SHP77 treated with DMSO at 0.1 percent for 48 hours (cell line): ENCODE measurements around the gene RSPH10B2.
"Not testable (repeated sequence)": the region's sequence is repeated elsewhere in the genome, so short reads cannot be mapped to it uniquely, and the experiment has no call there.

Source experiments
- DNase-seq: peaks from one replicate; lab custom pipeline; 2025; lab: John Stamatoyannopoulos, UW

The RSPH10B2 gene

DNA sequence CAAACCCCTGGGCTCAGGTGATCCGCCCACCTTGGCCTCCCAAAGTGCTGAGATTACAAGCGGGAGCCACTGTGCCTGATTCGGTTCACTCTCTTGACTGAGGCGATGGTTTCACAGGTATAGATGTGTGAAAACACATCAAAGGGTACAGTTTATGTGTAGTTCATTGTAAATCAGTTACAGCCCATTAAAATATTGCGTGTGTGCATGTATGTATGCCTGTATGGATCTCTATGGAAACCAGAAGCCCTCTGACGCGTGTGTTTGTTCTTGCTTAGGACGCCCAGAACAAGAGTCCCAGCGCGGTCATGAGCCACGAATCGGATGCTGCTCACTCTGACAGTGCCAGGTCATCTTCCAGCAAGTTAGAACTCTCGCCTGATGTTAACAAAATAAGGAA is 35.5 kb downstream of the RSPH10B2 start:
- DNase-seq, result not testable (repeated sequence)

DNA sequence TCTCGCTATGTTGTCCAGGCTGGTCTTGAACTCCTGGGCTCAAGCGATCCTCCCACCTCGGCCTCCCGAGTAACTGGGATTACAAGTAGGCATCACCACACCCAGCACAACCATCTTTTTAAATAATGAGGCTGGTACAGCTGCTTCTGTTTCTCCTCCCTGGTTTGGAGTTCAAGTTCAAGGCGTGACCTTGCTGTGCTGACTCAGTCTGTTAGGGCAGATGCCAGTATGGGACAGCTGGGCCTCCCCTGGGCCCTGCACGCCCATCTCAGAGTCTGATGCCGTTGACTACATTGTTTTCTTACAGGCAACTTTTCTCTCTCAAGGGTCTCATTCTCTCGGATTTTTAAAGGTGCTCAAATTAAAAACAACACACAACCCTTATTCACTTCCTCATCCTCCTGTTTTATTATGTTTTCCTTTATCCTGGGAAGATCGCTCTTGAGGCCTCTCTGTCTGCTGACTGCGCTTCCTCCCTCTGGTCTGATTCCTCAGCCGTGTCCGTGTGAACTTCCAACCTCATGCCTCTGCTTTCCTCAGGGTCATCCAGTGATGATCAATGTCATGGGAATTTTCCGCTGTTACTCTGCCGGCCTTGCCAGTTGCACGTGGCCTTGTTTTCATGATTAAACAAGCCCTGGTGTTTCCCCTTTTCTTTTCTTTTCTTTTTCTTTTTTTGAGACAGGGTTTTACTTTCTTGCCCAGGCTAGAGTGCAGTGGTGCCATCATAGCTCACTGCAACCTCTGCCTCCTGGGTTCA is 38.4 kb downstream of the RSPH10B2 start:
- not testable (repeated sequence) for DNase-seq

DNA sequence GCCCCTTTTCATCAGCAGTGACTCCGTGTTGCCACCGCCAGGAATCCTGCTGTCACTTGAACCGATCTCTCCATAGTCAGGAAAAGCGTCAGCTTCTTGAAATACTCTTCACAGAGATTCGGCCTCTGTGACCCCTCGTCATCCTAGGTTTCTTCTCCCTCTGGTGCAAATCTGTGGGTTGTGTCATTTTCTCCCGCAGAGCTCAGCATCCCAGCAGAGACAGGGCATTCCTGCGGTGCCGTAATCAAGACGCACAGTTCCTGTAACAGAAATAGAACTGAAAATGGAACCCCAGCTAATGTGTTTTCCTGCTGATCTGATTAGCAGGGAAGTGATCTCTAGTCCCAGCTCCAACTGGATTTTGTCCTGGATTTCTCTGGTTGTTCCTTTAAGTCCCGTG is 40.4 kb downstream of the RSPH10B2 start:
- not testable (repeated sequence) for DNase-seq

DNA sequence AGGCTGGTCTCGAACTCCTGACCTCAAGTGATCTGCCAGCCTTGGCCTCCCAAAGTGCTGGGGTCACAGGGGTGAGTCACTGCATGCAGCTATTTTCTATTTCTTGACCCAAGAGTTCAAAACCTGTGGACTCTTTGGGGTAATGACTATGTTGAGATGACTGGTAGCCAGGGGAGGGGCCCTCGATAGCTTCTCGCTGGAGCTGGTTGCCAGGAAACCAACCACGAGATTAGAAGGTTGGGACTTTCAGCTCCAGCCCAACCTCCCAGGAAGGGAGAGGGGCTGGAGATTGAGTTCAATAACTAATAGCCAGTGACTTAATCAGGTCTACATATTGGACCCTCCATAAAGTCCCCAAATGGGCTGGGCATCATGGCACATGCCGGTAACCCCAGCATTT is 43.3 kb downstream of the RSPH10B2 start:
- not testable (repeated sequence) for DNase-seq

DNA sequence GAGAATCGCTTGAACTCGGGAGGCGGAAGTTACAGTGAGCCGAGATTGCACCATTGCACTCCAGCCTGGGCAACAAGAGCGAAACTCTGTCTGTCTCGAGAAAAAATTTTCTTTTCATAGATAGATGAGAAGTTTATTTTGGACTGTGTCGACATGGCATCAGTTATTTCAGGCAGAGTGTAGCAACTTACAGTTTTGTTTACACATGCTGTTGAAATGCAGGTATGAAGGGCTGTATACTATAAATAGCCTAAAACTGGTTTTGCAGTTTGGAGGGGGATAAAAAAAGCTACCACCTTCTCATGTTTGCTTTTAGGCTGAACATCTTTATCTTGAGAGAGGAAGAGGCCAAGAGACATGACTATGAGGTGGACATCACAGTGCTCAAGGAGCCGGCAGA is 44.1 kb downstream of the RSPH10B2 start:
- not testable (repeated sequence) for DNase-seq

DNA sequence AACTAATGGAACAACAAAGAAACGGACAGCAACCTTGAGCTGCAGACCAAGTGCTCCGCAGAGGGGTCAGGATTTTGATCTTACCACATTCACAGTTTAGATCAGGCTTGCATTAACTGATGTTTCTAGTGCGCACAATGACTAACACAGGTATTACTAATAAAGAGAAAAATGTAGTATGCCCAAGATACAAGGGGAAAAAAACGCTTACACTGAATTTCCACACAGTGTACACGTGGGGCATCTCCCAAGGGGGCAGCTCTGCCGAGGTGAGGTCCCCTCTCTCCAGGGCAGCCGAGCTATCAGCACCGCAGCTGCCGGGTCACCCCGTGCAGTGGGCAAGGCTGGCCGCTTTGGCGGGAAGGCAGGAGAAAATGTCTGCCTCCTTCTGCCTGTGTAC is 46.0 kb downstream of the RSPH10B2 start:
- not testable (repeated sequence) for DNase-seq

DNA sequence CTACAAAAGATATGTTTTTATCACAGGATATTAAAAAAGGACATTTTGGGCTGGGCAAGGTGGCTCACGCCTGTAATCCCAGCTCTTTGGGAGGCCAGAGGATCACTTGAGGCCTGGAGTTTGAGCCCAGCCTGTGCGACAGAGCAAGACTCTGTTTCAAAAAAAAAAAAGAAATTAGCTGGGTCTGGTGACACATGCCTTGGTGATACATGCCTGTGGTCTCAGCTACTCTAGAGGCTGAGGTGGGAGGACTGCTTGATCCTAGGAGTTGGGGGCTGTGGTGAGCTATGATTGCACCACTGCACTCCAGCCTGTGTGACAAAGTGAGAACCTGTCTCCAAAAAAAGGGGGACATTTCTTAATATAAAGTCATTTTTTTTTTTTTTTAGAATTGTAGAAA is 46.4 kb downstream of the RSPH10B2 start:
- DNase-seq, result not testable (repeated sequence)

DNA sequence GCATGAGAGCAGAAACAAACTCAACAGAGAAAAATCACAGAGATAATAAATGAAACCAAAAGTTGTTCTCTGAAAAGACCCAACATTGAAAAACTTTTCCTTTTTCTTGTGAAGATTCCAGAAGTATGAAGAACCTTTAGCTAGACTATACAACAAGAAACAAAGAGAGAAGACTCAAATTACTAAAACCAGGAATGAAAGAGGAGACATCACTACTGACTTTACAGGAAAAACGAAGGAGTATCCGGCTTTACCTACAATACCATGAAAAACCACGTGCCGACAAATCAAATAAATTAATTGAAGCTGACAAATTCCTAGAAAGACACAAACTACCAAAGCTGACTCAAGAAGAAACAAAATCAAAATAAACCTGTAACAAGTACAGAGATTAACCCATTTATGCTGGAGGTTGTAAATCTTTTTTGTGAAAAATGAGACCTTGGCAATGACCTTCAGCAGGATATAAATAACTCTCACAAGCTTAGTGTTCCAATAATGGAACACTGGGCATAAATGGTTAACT is 53.6 kb downstream of the RSPH10B2 start:
- DNase-seq, result not testable (repeated sequence)

DNA sequence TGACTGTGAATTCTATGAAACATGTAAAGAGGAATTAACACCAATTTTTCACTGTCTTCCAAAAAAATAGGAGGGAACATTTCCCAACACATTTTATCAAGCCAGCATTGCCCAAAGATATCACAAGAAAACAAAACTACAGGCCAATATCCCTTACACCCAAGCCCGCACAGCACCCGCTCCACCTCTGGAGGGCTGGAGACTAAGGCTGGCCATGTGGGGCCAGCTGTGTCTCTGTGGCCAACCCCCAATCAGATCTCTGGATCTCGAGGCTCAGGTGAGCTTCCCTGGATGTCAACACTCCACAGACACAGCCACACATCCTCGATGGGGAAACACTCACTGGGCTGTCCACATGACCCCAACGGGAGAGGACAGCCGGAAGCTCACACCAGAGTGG is 54.1 kb downstream of the RSPH10B2 start:
- DNase-seq, result not testable (repeated sequence)

DNA sequence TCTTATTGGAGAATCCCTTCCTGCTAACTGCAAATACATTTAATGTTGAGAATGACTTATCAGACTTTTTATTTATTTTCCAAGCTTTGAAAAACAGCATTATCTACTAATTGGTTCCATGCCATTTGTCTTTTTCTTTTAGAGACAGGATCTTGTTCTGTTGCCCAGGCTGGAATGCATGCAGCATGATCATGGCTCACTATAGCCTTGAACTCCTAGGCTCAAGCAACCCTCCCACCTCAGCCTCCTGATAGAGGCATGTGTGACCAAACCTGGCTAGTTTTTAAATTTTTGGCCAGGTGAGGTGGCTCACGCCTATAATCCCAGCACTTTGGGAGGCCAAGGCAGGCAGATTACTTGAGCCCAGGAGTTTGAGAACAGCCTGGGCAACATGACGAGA is 59.1 kb downstream of the RSPH10B2 start:
- DNase-seq, result not testable (repeated sequence)

DNA sequence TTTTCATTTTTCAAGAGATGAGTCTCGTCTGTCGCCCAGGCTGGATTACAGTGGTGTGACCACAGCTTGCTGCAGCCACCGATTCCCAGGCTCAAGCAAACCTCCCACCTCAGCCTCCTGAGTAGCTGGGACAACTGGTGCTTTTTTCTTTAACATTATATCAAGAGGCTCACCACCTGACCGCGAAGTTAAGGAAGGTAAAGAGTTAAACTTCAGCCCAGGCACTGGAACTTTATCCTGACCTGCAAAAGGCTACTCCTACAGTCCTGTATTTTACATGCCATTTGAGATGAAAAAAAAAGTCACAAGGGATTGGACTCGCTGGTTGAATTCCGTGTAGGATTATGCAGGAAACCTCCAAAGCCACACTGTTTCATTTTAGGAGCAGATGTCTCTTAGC is 61.6 kb downstream of the RSPH10B2 start:
- not testable (repeated sequence) for DNase-seq

DNA sequence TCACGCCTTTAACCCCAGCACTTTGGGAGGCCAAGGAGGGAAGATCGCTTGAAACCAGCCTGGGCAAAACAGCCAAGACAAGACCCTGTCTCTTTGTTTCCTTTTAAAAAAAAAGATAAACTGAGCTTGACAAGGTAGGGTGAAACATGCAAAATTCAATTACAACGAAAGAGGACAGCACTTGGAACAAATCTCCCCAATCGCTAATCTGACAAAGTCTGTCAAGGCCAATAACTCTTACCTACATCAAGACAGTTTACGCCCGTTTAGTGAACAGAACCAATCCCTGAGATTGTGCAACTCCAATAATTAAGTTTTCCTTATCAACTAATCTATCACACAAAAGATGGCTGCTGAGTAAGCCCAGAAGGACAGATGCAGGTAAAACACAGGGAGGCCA is 67.7 kb downstream of the RSPH10B2 start:
- DNase-seq, result not testable (repeated sequence)

DNA sequence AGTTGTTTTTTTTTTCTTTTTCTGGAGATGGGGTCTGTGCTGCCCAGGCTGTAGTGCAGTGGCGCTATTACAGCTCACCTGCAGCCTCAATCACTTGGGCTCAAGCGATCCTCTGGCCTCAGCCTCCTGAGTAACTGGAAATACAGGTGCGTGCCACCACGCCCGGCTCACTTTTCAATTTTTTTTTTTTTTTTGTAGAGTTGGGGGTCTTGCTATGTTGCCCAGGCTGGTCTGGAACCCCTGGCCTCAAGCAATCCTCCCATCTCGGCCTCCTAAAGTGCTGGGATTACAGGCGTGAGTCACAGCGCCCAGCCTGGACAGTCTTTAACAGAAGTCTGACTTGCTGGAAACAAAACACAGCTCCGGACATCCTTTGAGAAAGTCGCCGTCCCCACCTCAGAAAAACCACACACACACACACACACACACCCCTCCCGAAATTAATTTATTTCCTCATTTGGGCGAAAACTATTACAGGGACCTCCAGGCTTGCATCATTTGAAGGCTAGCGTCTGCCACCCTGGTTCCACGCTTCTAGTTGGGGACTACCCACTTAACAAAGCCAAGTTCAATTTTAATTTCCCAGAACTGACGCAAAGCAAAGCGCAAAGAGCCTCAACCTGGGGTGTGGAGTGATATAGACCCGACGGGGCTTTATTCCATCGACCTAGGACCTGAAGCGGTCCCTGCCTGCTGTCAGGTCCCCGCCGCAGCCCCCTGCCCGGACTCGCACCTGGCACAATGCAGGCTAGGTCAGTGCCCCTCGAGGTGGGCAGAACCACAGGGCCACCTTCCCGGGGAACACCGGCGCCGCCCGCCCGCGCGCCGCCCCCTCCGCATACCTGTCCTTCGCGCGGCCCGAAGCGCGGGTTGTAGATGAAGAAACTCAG is 71.6 kb downstream of the RSPH10B2 start:
- DNase-seq, result not testable (repeated sequence)

DNA sequence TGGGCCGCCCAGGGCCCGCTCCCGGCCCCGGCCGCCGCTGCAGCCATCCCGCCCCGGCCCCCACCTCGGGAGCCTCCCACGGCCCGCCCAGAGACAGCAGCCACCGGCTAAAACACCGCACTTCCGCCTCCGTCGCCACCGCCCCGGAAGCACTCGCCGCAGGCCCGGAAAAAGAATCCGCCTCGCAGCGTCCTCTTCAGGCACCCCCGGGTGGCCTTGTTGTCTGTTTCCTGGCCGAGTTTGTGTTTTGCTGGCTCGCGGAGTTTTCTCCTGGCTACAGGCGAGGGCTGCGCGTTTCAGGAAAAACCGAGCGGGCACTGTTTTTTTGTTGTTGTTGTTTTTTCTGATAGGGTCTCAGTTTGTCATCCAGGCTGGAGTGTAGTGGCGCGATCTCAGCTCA is 72.2 kb downstream of the RSPH10B2 start, which contains the start of gene CCZ1B:
Gene CCZ1B, minus strand, starts transcription at position 125 of the 400 bp plus-strand sequence. Its CDS starts 78 bp downstream, at position 47.
- DNase-seq, result peak; percentile 85

DNA sequence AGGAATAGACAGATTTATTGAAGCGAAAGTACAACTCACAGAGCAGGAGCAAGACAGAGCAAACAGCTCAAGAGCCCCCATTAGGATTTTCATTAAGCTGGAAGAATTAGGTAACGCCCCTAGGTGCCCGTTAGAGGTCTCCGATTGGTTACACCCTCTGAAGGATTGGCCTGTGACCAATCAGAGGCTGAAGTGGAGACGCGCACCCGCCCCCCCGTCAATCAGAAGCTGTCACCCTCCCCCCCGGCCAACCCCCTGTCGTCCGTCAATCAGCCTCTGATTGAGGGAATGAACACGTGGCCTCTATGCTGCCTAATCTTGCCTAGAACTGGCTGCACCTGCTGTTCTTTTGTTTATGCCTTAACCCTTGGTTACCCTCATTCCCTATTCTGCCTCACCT is 73.3 kb downstream of the RSPH10B2 start:
- not testable (repeated sequence) for DNase-seq

DNA sequence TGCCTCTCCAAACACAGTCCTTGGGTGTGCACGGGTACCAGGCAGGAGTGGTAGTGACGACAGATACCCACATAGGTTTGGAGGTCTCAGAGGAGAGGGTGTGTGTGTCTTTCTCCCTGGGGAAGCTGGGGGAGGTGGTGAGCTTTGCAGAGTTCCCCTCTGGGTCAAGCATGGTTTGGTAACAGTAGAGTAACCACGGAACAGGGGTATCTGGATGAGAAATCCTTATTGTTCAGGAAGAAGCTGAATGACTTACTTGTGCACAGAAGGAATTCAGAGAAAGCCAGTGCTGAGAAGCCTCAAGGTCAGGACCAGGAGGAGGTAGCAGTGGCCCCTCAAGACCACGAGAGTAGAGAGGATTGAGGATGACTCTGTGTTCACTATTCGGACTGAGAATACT is 75.7 kb downstream of the RSPH10B2 start:
- DNase-seq, result not testable (repeated sequence)

DNA sequence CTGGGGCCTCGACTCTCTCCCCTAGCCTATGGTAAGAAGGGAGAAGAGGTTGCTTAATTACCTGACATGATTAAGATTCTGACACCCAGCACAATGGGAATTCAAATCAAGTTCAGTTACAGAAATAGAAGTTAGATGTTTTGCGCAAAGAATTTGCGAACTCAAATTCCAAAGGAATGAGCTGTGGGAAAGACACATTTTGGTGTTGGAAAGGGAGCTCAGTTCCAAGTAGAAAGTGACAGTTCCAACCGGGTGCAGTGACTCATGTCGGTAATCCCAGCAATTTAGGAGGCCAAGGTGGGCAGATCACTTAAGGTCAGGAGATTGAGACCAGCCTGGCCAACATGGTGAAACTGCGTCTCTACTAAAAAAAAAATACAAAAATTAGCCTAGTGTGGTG is 76.1 kb downstream of the RSPH10B2 start:
- not testable (repeated sequence) for DNase-seq

DNA sequence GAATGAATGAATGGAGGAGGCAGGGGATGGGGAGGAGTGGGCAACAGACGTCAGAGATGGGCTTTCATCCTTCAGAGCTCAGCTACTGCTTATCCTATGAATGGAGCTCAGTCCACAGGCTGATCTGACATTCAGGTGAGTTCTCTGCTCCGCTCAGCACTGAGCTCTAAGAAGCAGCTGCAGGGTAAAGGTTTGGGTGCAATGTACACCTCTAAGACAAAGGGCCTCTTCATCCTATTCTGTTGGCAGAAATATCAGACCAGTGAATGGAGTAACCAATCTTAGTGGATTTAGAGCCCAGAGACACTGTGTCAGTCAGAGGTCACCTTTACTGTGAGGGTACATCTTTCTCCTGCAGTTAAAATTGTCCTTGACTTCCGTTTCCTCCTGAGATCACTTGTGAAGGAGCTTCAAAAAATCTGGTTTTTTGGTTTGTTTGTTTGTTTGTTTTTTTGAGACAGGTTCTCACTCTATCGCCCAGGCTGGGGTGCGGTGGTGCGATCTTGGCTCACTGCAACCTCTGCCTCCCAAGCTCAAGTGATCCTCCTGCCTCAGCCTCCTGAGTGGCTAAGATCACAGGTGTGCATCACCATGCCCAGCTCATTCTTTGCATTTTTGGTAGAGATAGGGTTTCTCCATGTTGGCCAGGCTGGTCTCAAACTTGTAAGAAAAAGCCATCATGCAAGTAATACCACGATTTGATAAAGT is 77.3 kb downstream of the RSPH10B2 start:
- no peak for DNase-seq

DNA sequence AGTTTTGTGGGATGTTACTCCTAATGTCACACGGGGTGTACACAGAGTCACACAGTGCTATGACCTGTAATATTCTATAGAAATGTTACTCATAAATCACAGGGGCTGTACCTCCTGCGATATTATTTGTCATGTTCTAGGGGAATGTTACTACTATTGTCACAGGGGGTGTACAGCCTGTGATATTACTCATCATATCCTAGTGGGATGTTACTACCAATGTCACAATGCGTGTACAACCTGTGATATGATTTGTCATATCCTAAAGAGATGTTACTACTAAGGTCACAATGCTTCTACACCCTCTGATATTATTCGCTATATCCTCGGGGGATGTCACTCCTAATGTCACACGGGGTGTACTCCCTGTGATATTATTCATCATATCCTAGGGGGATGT is 79.7 kb downstream of the RSPH10B2 start:
- DNase-seq, result no peak

DNA sequence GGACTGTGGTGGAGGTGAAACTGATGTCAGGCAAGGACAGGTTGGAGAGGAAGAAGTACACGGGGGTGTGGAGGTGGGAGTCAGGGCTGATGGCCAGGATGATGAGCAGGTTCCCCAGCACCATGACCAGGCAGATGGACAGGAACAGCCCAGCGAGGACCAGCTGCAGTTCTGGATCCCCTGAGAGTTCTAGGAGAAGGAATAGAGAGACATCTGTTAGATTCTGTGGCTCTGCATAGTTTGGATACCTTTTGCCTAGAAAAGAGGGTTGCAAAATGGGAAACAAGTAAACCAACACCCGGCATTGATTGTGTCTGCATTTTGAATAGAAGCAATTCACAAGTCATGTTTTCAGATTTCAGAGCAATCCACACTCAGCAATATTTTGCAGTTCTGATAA is 81.6 kb downstream of the RSPH10B2 start:
- DNase-seq, result not testable (repeated sequence)

DNA sequence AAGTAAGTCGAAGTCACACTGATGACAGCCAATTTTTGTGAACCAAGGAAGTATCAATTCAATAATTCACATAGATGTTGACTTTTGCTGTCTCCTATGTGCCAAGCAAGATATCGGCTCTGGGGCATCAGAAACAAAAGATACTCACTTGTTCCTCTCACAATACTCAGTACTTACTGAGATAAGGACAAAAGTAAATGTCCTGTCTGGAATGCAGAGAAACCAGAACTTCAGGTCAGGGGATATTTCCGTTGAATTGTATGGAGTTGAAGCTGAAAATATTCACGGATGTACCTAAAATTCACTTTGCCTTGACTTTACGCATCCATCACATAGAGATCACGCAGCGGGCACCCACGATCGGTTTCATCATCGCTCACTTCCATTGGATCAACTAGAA is 83.2 kb downstream of the RSPH10B2 start:
- DNase-seq, result not testable (repeated sequence)
